SIG-M5 treated with dmso at 0.1 percent for 504 hours (cell line): Measurements from ENCODE around the gene RPTOR.

Source experiments
- DNase-seq: peaks from one replicate; lab custom pipeline; 2025; ENCODE audit not compliant: unreplicated experiment; lab: John Stamatoyannopoulos, UW

The RPTOR gene

GRCh38 chr17:80902197-80902962 lies 357.7 kb downstream of the RPTOR start:
- no peak for DNase-seq

- DNase-seq: no peak
These were observed 358.4 kb downstream of the RPTOR start for GRCh38 chr17:80902963-80903611.

DNA sequence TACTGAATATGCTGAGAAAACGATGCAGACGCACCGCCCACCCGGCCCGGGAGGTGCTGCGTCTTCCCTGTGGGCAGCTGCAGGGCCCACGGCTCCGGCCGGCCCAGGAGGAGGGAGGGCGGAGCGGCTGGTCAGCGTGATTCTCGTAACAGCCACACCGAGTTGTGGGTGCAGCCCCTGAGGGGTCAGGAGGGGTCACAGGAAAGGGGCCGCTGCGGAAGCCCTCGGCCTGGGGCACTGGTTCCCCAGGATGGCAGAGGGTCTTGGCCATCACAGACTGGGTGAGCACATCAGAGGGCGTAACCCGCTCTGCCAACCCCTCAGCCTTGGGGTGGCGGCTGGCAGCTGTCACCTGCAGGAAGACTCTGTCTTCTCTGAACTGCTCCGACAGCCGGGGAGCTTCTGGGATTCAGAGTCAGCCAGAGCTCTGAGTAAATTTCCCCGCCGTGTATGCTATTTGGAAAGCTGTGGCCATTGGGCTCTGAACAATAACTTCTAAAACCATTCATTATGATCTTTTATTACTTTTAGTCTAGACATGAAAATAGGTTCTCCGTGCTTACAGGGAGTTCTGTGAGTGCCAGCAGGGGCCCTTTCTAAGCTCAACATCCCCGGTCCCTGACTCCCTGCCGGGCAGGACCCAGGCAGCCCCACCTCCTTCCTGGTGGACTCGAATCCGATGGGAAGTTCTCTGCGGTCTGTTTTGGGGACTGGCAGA lies 359.6 kb downstream of the RPTOR start:
- DNase-seq: no peak

DNA sequence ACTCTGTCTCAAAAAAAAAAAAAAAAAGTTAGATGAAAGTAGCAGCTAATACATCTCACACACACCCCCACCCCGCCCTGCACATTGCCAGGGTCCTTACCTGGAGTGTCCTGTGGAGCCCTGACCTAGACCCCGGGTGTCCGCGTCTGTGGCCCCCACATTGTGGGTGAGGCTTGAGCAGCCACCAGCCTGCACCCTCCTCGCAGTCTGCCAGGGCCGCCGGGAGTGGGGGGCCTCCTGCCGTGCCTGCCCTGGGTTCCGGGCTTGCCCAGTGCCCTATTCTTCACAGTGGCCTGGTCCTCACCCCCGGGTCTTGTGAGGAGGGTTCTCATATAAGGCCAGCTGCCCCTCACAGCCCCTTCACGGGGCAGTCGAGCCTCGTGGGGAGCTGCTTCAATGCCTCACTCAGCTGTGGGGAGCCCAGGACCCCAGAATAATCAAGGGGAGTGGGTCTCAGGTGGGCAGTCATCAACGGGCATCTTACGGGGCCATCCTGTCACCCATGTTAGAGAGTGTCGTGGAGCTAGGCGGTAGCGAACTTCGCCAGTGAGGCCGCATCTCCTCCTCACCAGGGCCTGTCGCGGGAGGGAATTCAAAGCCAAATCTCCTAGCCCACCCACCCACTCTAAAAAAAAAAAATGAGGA lies 361.1 kb downstream of the RPTOR start:
- no peak for DNase-seq

DNA sequence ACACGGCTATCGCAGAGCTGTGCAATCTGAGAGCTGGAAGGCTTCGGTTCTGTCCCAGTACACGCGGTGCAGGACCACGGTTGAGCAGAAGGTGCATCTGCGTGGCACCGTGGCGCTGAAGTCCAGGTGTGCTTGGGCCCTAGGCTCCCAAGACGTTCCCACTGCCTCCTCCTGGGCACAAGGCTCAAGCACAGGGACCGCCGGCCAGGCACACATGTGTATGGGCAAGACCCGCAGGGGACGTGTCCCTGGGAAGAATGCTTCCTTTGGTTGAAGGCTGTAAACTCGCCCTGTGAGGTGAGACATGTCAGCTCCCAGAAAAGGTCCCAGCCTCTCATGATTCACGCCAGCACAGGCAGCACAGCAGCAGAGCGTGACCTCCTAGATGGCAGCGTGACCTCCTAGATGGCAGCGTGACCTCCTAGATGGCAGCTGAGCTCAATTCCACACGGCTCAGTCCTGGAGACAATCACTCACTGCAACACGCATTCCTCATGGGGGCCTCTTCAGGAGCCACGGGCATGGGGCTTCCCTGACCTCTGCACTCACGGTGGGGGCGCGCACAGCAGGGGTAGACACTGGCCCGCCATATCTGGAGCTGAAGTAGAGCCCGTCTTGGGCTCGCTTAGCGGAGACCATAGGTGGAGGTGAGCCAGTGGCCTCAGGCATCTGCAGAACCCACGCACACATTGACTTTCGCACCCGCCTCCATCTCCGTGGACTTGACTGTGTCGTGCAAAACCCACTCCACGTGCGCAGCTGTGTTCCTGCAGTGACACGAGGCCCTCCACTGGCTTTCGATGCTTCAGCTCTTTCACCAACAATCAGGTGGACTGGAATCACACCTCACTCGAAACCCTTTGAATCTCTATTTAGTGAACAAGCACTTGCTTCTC lies 362.0 kb downstream of the RPTOR start:
- DNase-seq: no peak

DNA sequence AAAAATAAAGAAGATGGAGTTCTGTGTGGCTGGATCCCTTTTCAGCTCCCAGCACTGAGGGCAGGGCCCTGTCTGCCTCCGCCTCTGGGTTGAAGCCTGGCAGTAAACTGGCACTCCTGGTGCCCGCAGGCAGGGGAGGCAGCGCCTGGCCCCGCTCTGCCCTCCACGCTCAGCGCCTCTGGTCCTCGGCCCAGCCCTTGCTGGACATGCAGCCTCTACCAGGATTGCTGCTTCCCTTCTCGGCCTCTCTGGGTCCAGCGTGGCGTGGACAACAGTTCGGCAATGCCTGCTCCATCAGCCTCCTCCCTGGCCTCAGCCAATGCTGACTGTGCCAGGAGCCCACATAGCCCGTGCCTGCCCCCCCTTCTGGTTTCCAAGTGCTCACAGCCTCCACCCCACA lies 362.6 kb downstream of the RPTOR start:
- no peak for DNase-seq

DNA sequence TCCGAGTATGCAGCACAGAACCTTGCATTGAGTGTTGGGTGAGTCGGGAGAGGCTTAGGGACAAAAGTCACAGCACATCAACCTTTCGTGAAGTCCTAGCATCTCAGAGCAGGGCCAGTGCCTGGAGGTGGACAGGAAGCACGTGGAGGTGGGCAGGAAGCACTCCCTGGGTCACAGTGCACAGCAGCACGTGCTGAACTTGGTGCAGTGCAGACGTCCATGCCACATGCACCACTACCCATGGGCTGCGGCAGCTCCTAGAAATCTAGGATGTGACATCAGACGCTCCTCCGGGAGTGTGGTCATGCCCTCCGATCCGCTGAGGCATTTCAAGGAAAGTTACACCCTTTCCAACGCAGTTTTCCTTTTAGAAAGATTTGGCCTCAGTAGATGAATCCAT lies 363.6 kb downstream of the RPTOR start:
- DNase-seq: no peak

DNA sequence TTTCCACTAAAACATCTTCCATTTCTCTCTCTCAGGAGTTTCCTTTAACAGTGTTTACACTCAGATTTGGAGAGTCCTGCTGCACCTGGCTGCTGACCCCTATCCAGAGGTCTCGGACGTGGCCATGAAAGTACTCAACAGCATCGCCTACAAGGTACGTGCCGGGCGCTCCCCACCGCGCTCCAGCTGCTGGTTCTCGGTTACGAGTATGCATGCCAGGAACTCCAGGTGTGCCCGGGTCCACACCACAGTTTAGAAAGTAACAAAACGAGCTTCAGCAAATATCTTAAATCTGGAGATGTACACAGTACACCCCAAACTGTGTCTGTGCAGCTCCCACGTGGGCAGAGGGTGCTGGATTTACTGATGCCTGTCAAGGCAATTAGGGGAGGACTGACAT lies 364.1 kb downstream of the RPTOR start:
- no peak for DNase-seq

- no peak for DNase-seq
These were observed 365.0 kb downstream of the RPTOR start for GRCh38 chr17:80909635-80910034.

GRCh38 chr17:80910043-80910442 lies 365.4 kb downstream of the RPTOR start:
- DNase-seq: no peak

- DNase-seq: no peak
These were observed 367.8 kb downstream of the RPTOR start for GRCh38 chr17:80912476-80912875.

- DNase-seq: no peak
These were observed 369.5 kb downstream of the RPTOR start for GRCh38 chr17:80913928-80914821.

- DNase-seq: no peak
These were observed 371.6 kb downstream of the RPTOR start for GRCh38 chr17:80916246-80916645.

GRCh38 chr17:80917716-80918560 lies 373.3 kb downstream of the RPTOR start:
- no peak for DNase-seq

DNA sequence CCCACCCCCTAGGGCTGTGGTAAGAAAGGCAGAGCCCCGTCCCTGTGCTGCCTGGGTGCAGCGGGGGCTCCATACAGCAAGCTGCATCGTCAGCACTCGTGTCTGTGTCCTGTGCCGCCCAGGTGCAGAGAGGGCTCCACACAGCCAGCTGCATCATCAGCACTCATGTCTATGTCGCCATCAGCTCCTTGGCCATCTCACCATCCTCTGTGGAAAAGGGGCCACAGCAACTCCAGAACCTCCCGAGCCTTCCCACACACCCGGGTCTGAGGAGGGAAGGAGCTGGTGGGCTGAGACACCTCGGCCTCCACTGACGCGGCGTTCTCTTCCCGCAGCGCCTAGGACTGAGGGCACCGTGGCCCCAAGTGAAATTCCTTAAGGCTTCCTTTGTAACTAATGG lies 374.1 kb downstream of the RPTOR start:
- no peak for DNase-seq

DNA sequence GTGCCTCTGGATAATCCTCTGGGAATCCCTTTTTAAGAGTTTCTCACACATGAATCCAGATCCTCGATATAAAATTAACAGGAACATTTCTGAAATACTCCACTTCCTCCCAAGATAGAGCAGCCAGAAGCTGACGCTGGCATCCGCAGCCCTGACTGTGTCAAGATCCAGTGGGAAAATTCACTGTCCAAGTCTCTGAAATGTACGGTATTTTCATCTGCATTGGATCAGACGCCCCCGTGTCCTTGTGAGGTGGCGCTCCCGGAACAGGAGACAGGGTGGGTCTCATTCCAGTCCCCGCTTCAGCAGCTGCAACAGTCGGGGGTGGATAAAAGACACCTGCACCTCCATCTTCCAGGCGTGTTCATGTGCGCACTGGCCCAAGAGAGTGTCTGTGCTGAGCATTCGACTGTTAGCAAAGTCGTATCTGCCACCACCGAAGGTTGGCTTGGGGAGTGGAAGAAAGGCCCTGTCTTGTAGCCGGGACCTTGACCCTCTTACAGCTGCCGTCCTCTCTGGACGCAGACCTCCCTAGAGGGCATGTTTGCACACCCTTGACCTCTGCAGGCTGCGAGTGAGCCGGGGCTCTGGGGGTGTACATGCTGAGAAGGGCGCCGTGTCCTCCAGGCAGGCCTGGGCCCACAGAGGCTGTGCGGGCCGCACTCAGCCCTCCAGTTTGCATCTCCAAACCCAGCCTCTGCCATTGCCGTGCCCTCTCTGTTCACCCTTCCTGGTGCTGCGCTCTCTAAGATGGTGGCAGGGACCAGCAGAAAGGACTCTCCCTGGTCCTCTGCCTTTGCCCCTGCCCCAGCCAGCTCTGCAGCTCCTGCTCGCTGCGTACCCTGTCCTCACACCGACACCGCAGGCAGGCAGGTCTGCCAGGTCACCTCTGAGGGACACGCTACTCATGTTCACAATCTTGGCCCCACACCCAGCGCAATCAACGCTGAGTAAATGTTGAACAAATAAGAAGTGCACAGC lies 375.0 kb downstream of the RPTOR start:
- DNase-seq: no peak

DNA sequence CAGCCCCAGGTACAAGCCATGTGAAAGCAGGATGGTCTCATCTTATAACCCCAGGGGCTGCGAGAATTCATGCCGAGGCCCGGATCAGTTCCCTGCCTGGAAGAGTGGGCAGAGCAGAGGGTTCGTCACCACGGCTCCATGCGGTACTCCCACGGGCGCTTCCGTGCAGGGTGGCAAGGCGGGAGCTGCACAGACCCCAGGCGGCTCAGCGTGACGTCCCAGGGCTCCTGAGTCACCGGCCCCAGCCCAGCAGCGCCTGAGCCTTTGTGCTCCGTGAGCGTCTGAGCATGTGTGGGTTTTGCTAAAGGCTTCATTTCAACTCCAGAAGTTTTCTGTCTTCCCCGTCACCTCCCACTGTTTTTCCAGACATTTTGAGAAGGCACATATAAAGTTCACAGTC lies 375.8 kb downstream of the RPTOR start:
- no peak for DNase-seq

DNA sequence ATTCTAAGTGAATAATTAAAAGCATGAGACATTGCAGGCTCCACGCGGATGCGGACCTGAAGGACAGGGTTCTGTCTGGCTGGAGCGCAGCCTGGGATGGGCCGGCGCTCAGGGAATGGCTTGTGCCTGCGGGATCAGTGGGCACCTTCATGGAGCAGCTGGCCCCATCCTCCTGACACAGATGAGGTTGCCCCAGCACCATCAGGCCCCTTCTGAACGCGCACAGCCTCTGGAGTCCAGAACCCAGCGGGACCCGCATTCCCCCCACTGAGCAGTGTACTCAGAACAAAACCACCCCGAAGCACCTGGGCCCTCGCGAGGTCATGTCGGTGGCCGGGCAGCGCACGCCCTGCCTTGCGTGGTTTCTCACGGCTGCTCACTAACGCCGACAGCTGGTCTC lies 376.5 kb downstream of the RPTOR start:
- DNase-seq: no peak
